Measurements from ENCODE around the gene VTCN1. TPM values are rescaled to one million over a fixed set of nuclear protein-coding genes. Genes with fewer than 3 reads are reported as not detected.

The VTCN1 gene
- total RNA-seq, 1 donor from 2014 or later, result 0.47 TPM

GRCh38 chr1:117244306-117244705 is 33.6 kb upstream of the VTCN1 start:
- DNase-seq (ENCODE audit: low read depth, low spot score), result no peak
- Mint-ChIP-seq H3K36me3 (ENCODE audit: low read depth) (no peaks in the 10 kb centered on the region), H3K9me3 (no peaks in the 10 kb centered on the region), H3K4me1 (peaks cover 4% of the 10 kb centered on the region), H3K27ac (ENCODE audit: unreplicated experiment) (no peak overlapping the region), H3K4me3 (no peak overlapping the region), H3K27me3 (ENCODE audit: low read depth) (no peaks in the 10 kb centered on the region)
- no peak for TF ChIP-seq CTCF (conservative IDR thresholded peaks at IDR 0.05)

GRCh38 chr1:117241512-117241911 is 30.8 kb upstream of the VTCN1 start:
- no peaks in the 10 kb centered on the region for H3K36me3 Mint-ChIP-seq (ENCODE audit: low read depth)
- no peak overlapping the region for H3K27ac Mint-ChIP-seq (ENCODE audit: unreplicated experiment)

GRCh38 chr1:117240547-117240946 is 29.8 kb upstream of the VTCN1 start:
- H3K4me3 Mint-ChIP-seq, result no peak overlapping the region
- H3K27me3 Mint-ChIP-seq (ENCODE audit: low read depth), result no peaks in the 10 kb centered on the region
- no peak for DNase-seq (ENCODE audit: low read depth, low spot score)
- TF ChIP-seq CTCF (conservative IDR thresholded peaks at IDR 0.05), result no peak
- H3K9me3 Mint-ChIP-seq, result peaks cover 3% of the 10 kb centered on the region
- no peaks in the 10 kb centered on the region for H3K36me3 Mint-ChIP-seq (ENCODE audit: low read depth)
- H3K4me1 Mint-ChIP-seq, result peaks cover 8% of the 10 kb centered on the region
- H3K27ac Mint-ChIP-seq (ENCODE audit: unreplicated experiment), result no peak overlapping the region

More at GRCh38 chr1:117241512-117241911, 30.8 kb upstream of the VTCN1 start:
- Mint-ChIP-seq H3K4me1 (peaks cover 8% of the 10 kb centered on the region), H3K4me3 (no peak overlapping the region), H3K9me3 (peaks cover 3% of the 10 kb centered on the region), H3K27me3 (ENCODE audit: low read depth) (no peaks in the 10 kb centered on the region)
- TF ChIP-seq CTCF (conservative IDR thresholded peaks at IDR 0.05), result no peak
- no peak for DNase-seq (ENCODE audit: low read depth, low spot score)

DNA sequence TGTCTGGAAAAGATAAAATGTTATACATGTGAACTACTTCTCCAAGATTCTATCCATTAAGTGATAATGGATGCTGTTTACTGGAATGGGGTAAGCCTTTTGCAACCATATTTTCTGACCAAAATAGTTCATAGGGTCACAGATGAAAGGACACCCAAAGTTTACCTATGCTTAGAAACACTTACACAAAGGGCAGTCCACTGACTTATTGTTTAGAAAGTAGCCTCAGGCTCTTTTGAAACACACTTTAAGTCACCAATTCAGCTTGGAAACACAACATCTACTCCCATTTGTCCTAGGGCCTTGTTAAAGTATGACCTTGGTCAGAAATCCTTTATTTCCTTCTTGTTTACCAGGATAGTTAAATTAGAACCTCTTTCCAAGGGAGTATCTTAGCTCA is 28.7 kb upstream of the VTCN1 start:
- H3K9me3 Mint-ChIP-seq, result peaks cover 3% of the 10 kb centered on the region

GRCh38 chr1:117237726-117238381 is 27.1 kb upstream of the VTCN1 start:
- H3K4me1 Mint-ChIP-seq, result peaks cover 7% of the 10 kb centered on the region
- no peak for TF ChIP-seq CTCF (conservative IDR thresholded peaks at IDR 0.05)
- H3K36me3 Mint-ChIP-seq (ENCODE audit: low read depth), result no peaks in the 10 kb centered on the region
- no peak overlapping the region for H3K27ac Mint-ChIP-seq (ENCODE audit: unreplicated experiment)
- no peaks in the 10 kb centered on the region for H3K27me3 Mint-ChIP-seq (ENCODE audit: low read depth)
- DNase-seq (ENCODE audit: low read depth, low spot score), result no peak
- H3K9me3 Mint-ChIP-seq, result peaks cover 3% of the 10 kb centered on the region
- no peak overlapping the region for H3K4me3 Mint-ChIP-seq

More for the DNA sequence above, 28.7 kb upstream of the VTCN1 start:
- Mint-ChIP-seq H3K27ac (ENCODE audit: unreplicated experiment) (no peak overlapping the region), H3K4me1 (peaks cover 6% of the 10 kb centered on the region), H3K27me3 (ENCODE audit: low read depth) (no peaks in the 10 kb centered on the region), H3K36me3 (ENCODE audit: low read depth) (no peaks in the 10 kb centered on the region), H3K4me3 (no peak overlapping the region)
- TF ChIP-seq CTCF (conservative IDR thresholded peaks at IDR 0.05), result no peak
- no peak for DNase-seq (ENCODE audit: low read depth, low spot score)
